Stimulated activated CD4-positive, alpha-beta T cell treated with anti-CD3 and anti-CD28 coated beads, Interleukin-2, amount 100 ng/mL, for 48 hours (primary cell): ENCODE data around the gene CDIPT.
"Not testable (repeated sequence)": the region's sequence is repeated elsewhere in the genome, so short reads cannot be mapped to it uniquely, and the experiment has no call there.

Source experiments
- DNase-seq, 2 donors: peaks; one replicate each; pipeline ENCODE4 v3.0.0-alpha.2; 2020

Gene CDIPT

DNA sequence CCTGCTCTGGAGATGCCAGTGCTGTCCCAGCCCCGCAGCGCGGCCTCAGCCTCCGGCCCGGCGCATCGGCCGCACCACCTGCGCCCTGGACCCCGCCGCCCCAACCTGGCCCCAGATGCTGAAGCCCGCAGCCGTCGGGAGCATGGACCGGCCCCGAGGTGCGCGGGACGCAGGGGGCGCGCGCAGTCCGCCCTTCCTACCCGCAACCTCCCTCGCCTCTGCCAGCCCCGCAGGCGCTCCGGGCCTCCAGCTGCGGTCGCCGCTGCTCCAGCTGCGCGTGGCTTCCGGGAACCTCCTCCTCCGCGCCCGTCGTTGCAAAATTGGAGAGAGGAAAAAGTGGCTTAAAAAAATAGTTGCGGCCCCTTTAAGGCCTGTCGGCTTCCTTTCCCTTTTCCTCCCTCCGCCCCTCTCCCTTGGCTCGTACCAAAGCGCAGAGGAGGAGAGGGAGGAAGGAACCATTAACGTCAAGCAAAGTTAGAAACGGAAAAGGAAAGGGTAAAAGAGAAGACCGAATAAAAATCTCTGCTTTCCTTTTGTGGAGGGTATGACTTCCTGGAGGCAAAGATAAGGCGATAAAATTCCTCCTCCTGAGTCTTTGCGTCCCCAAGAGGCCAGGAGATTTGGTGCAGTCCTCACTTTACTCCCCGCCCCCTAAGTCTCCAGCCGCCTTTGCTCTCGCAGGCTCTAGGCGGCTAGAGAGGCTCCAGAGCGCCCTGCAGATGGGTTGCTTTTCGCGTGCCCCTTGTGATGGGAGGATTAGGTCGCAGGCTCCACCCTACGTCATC, at the start of gene CDIPT:
CDIPT (minus strand) TSS at position 343 of the 785 bp plus-strand sequence. CDS start 369 bp downstream, outside the sequence.
- DNase-seq = peak; percentile 84 to 92

DNA sequence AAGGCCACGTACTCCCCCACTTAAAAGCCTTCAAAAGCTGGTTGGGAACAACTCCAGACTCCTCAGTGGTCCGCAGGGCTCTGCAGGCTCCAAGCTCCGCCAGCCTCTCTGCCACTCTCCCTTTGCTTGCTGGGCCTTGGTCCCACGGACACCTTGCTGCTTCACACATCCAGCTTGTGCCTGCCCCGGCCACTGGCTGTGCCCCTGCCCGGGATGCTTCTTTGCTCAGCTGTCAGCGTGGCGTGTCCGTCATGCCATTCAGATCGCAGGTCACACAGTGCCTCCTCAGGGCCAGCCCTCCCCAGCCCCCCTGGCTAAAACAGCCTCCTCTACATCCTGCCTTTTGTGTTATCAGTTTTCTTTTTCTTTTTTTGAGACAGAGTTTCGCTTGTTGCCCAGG, 49.1 kb upstream of the CDIPT start:
- DNase-seq = no peak

DNA sequence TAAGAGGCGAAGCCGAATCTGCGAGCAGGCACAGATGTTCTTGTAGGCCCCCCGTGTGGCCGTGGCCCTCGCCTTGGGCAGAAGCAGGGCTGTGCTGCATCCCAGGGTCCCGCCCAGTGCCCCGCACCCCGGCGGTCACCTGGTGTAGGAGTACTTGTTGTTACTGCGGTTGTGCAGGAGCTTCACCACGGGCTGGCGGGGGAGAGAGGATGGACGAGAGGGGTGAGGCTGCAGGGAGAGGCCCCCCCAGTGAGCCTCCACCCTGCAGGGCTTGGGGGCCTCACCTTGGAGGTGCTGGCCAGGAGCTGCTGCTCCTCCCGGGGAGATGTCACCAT, 48.6 kb upstream of the CDIPT start:
- DNase-seq = no peak

DNA sequence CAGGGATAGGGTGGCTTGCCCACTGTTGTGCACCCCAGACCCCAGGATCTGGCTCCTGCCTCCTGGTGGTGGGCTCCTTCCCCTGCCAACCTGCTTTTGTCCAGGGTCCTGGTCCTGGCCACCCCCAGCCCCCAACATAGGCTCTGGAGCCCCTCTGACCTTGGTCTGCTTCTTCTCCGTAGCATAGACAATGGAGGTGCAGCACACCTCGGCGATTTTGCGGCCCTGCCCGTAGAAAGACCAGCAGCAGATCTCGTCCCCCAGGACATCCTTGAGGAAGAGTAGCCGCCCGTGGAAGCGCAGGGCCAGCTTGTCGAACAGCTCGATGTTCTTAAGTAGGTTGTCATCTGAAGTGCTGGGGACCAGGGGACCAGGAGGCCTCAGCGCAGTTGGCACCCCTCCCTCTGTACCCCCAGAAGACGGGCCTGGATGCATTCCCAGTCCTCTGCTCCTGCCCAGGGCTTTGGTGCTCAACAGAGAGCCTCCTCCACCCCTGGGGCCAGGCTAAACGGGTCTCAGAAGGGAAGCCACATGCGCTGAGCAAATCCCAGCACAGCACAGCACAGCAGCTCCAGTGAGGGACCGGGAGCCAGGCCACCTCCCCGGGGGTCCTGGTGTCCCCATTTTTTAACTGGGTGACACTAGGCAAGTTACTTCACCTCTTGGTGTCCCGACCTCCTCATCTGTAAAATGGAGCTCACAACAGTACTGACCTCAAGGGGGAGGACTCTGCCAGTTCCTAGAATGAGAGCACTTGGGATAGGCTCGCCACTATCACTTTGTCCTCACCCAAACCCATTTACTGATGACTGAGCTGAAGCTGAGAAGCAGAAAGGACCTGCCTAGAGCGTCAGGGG, 48.0 kb upstream of the CDIPT start:
- no peak for DNase-seq

- not testable (repeated sequence) for DNase-seq
These were observed 46.8 kb upstream of the CDIPT start for GRCh38 chr16:29909851-29910250.

DNA sequence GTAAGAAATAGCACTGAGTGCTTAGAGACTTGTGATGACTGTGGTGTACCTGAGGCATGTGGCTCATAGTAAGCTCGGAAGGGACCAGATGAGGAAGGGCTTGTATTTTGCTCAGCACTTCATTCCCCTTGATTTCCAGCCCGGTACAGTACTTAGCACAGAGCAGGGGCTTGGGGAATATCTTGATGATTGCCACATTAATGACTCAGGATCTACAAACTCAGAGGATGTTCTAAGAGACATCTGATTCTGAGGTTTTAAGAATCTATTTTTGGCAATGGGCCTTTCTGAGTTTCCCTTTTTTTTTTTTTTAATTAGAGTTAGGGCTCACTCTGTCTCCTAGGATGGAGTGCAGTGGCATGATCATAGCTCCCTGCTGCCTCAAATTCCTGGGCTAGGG, 46.4 kb upstream of the CDIPT start:
- DNase-seq = no peak

DNA sequence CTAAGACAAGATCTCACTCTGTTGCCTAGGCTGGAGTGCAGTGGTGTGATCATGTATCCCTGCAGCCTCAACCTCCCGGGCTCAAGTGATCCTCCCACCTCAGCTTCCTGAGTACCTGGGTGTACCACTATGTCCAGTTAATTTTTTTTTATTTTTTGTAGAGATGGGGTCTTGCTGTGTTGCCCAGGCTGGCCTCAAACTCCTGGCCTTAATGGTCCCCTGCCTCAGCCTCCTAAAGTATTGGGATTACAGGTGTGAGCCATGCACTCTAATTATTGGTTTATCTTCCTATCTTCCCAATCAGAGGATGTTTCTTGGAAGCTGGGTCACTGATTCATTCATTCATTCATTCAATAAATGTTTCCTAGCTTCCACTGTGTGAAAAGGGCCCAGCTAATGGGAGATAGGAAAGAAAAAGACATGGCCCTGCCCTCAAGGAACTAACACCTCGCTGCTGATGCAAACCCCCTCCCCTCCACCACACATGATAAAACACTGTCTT, 45.7 kb upstream of the CDIPT start:
- no peak for DNase-seq

- no peak for DNase-seq
These were observed 44.9 kb upstream of the CDIPT start for GRCh38 chr16:29907973-29908372.

- no peak for DNase-seq
These were observed 43.7 kb upstream of the CDIPT start for GRCh38 chr16:29906520-29907244.

GRCh38 chr16:29905668-29906067, 42.6 kb upstream of the CDIPT start:
- no peak for DNase-seq

DNA sequence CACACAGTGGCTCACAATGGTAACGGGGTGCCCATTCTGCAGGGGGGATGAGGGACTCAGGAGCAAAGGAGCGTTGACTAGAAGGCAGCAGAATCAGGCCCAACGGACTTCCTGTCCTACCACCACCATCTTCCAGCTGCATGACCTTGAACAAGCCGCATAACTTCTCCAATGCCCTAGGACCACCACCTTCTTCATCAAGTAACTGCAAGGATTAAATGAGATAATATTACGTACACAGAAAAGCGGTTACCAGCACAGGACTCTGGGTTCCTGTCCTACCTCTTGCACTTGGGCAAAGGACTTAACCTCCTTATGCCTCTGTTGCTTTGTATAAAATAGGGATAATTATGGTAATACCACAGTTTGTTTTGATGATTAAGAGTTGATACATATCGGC, 41.9 kb upstream of the CDIPT start:
- no peak for DNase-seq

DNA sequence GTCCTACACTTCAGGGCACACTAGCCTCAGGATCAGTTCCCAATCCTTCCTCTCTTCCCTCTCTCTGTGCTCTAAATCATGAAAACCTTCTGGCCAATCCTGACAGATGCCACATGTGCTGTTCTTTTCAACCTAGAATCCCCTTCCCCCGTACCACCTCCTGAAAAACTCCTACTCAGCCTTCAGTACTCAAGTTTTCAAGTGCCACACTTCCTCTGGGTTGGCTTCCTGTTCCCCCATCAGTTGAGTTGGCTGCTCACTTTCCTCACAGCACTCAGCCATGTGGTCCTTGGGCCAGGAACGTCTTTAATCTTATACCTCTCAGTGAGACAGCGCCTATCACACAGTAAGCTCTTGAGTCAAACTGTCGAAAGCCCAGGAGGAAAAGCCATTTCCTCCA, 40.6 kb upstream of the CDIPT start:
- no peak for DNase-seq

DNA sequence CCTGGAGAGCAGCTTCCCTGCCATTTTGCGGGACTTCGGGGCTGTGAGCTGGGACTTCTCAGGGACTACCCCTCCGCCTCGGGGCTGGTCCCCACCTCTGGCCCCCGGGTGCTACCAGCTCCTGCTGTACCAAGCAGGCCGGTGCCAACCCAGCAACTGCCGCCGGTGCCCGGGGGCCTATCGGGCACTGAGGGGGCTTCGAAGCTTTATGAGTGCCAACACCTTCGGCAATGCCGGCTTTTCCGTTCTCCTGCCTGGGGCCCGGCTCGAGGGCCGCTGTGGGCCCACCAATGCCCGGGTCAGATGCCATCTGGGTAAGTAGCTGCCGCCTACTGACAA, 38.5 kb upstream of the CDIPT start:
- no peak for DNase-seq

GRCh38 chr16:29900888-29901606, 38.0 kb upstream of the CDIPT start:
- no peak for DNase-seq

DNA sequence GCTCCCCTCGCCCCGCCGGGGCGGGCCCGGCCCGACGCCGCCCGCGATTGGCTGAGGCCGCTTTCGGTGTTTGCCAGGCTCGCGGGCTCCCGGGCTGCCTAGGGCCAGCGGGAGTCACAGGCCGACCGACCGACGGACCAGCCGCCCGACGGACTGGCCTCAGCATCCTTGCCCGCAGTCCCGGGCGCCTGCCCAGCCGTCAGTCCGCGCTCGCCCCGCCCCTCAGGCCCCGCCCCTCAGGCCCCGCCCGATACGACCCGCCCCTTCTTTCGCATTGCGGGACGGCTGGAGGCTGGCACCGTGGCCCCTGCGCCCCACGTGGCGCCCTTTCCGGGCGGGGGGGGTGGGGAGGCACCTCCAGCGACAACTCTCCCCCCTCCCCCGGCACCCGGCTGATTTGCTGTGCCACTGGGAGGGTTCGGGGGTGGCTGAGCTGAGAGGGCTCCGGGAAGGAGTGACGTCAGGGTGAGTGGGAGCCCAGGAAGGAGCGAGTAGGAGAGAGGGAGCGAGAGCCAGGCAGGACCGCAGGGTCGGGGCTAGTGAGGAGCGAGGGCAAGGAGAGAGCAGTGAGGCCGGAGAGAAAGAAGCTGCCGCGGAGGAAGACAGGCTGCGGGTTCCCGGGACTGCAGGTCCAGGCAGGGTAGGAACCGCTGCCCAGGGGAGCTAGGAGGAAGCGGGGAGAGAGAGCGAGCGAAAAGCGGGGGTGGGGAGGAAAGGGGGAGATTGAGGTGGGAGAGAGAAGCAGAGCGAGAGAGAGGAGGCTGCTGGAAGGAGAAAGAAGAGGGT, 37.3 kb upstream of the CDIPT start, which contains the start of gene ASPHD1:
ASPHD1 (plus strand) TSS at position 387 of the 786 bp plus-strand sequence. CDS start 484 bp downstream, outside the sequence.
- DNase-seq = peak in 1 of 2 donors; percentile 66

- peak; percentile 80 to 85 for DNase-seq
These were observed 36.6 kb upstream of the CDIPT start, which contains the start of gene SEZ6L2 for GRCh38 chr16:29899516-29900101. Gene SEZ6L2 (minus strand): TSS chr16:29899550. CDS start chr16:29899019, 531 bp downstream.

DNA sequence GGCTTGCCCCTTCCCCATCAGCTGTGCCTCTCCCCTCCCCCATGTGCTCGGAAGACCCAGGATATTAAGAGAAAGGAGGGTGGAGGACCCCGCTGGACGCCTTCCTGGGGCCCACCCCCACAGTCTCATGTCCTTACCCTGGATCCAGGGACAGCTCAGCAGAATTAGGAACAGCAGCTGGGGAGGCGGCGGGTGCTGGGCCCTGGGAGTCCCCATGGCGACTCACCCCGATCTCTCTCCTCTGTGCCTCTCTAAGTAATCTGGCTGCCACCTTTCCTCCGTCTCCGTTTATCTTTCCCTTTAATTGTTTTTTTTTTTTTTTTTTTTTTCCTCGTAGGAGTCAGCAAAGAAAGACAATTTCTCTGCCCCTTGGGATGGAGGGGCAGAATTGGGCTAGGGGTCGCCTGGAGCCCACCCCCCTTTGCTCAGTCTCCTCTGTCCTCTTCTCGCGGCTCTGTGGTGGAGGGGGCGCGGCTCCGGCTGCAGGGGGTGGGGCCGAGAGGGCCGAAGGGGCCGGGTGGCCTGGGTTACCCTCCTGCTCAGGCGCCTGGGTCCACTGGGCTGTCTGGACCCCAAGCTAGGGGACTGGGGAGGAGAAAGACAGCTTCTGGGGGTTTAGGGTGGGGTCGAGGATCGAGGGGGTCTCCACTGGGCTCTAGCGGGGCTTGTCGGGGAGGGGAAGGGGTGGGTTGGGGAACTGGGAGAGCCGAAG, 35.9 kb upstream of the CDIPT start:
- DNase-seq = no peak

DNA sequence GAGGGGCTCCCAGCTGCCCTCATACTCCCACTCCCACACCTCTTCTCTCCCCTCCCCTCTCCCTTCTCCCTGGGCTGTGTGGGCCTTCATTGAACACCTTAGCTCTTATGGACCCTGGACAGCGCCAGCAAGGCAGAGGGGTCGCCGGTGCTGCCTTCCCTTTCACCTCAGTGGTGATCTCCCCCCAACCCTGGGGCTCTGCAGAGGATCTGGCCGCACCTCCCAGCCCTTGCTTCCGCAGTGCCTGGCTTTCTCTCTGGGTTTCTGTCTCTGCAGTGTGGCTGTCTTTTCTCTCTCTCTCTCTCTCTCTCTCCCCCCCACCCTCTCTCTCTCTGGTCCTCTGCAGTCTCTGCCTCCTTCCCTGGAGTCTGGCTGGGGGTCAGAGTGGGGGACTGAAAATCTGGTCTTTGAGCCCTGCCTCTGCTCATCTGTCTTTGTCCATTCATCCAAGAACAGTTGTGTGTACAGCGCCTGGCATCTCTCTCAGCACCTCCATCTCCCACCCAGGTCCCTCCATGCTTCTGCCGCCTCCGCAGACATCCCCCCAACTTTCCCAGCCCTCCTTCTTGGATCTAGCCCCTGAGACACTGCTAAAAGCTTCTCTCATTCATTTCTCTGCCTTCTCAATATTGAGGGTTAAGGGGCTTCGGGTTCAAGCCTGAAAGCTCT, 35.2 kb upstream of the CDIPT start:
- no peak for DNase-seq

DNA sequence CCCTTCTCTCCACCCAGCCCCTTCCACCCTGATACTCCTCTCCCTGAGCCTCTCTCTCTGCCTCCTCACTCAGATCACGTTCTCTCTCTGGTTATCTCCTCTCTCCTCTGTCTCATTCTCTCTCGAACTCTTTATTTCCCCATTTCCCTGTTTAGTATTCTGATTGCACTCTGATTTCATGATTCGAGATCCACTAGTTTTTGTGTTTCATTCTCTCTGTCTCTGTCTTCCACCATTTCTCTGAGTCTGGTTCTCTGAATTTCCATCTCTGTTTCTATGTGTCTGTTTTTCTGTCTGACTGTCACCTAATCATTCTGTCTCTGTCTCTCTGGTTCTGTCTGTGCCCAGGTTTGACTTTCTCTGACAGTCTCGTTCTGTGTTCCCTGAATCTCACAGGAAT, 34.3 kb upstream of the CDIPT start:
- no peak for DNase-seq

GRCh38 chr16:29896841-29897240, 33.8 kb upstream of the CDIPT start:
- DNase-seq = no peak
